ENCODE data around the gene SFXN2.
A peak's percentile ranks its signal among the peaks of the same experiment; 100 is the strongest.
"Not testable (repeated sequence)": the region's sequence is repeated elsewhere in the genome, so short reads cannot be mapped to it uniquely, and the experiment has no call there.

SFXN2 gene

GRCh38 chr10:102714621-102715455 lies at the start of gene SFXN2:
TSS of gene SFXN2 (plus strand) at chr10:102714636. CDS start at chr10:102726637, 12,001 bp downstream.
- peak in 8 of 51 donors; percentile 42 to 70 (median 50) for DNase-seq

- DNase-seq, result no peak
Measured at GRCh38 chr10:102665904-102666509, 48.4 kb upstream of the SFXN2 start.

- DNase-seq, result not testable (repeated sequence)
Measured at GRCh38 chr10:102667411-102667810, 47.0 kb upstream of the SFXN2 start.

- DNase-seq, result peak in 1 of 51 donors; percentile 68
Measured at GRCh38 chr10:102668326-102669107, 45.9 kb upstream of the SFXN2 start.

GRCh38 chr10:102669206-102670064 lies 45.0 kb upstream of the SFXN2 start:
- peak in 11 of 51 donors; percentile 31 to 65 (median 37) for DNase-seq

GRCh38 chr10:102670065-102670670 lies 44.3 kb upstream of the SFXN2 start:
- no peak for DNase-seq

- no peak for DNase-seq
Measured at GRCh38 chr10:102670871-102671434, 43.5 kb upstream of the SFXN2 start.

GRCh38 chr10:102673236-102673818 lies 41.1 kb upstream of the SFXN2 start:
- no peak for DNase-seq

GRCh38 chr10:102673819-102674511 lies 40.5 kb upstream of the SFXN2 start:
- peak in 27 of 51 donors; percentile 12 to 80 (median 59) for DNase-seq

GRCh38 chr10:102674566-102674965 lies 39.9 kb upstream of the SFXN2 start:
- peak in 1 of 51 donors; percentile 76 for DNase-seq

- peak in 2 of 51 donors; percentile 31 to 62 for DNase-seq
Measured at GRCh38 chr10:102675011-102675665, 39.3 kb upstream of the SFXN2 start.

GRCh38 chr10:102675666-102676533 lies 38.5 kb upstream of the SFXN2 start:
- peak in 7 of 51 donors; percentile 18 to 55 (median 21) for DNase-seq

GRCh38 chr10:102676534-102677315 lies 37.7 kb upstream of the SFXN2 start:
- no peak for DNase-seq

- DNase-seq, result no peak
Measured at GRCh38 chr10:102677331-102678067, 36.9 kb upstream of the SFXN2 start.

GRCh38 chr10:102678068-102678400 lies 36.4 kb upstream of the SFXN2 start:
- no peak for DNase-seq

GRCh38 chr10:102678842-102679289 lies 35.6 kb upstream of the SFXN2 start:
- peak in 47 of 51 donors; percentile 26 to 93 (median 69) for DNase-seq
